A673 (cell line): ENCODE data around the gene HECW1. TPM values are rescaled to one million over a fixed set of nuclear protein-coding genes. Genes with fewer than 3 reads are reported as not detected.

Experiments used
- BruUV-seq: library from RNA; stranded (reverse); fragments of 400-500 nt; replicated peaks from 2 replicates; lab custom pipeline; 2021; lab: Mats Ljungman, UMichigan
- CTCF ChIA-PET: fragments of 300-600 bp; sonication (Branson Sonifier 250); formaldehyde crosslinking; loops from one replicate; lab custom pipeline; 2022; ENCODE audit warnings: antibody characterized with exemption; lab: Charles Lee
- POLR2A ChIA-PET: fragments of 300-600 bp; sonication (Branson Sonifier 250); formaldehyde crosslinking; loops from one replicate; lab custom pipeline; 2022; ENCODE audit warnings: antibody characterized with exemption; ENCODE audit not compliant: low non-redundant PET; lab: Charles Lee
- DNase-seq: peaks from one replicate; pipeline ENCODE4 v3.0.0-alpha.2; 2015; ENCODE audit warnings: low spot score
- H3K27ac ChIP-seq: fragments of 200-600 bp; sonication (generic); 2 replicates; pipeline ENCODE4 v1.5.1; 2016; ENCODE audit warnings: mixed run types, low read depth, mild to moderate bottlenecking, mixed read lengths, antibody characterized with exemption, low read length; ENCODE audit not compliant: poor library complexity, severe bottlenecking
- H3K27me3 ChIP-seq: fragments of 200-600 bp; sonication (generic); replicated peaks from 2 replicates; pipeline ENCODE4 v1.6.1; 2017; ENCODE audit warnings: mixed run types, low read depth, mild to moderate bottlenecking, mixed read lengths, antibody characterized with exemption, low read length; ENCODE audit not compliant: insufficient read depth, poor library complexity
- H3K36me3 ChIP-seq: fragments of 200-600 bp; sonication (generic); 2 replicates; pipeline ENCODE4 v1.6.1; 2016; ENCODE audit warnings: mixed run types, mild to moderate bottlenecking, mixed read lengths, antibody characterized with exemption, low read length; ENCODE audit not compliant: insufficient read depth, poor library complexity, severe bottlenecking
- H3K4me1 ChIP-seq: fragments of 200-600 bp; sonication (generic); 2 replicates; pipeline ENCODE4 v1.6.1; 2017; ENCODE audit warnings: mixed run types, mild to moderate bottlenecking, mixed read lengths, antibody characterized with exemption, low read length; ENCODE audit not compliant: insufficient read depth, poor library complexity, severe bottlenecking
- H3K4me3 ChIP-seq: fragments of 200-600 bp; sonication (generic); 2 replicates; pipeline ENCODE4 v1.5.1; 2016; ENCODE audit warnings: low read depth, mixed run types, mild to moderate bottlenecking, mixed read lengths, low read length; ENCODE audit not compliant: poor library complexity, severe bottlenecking
- H3K9me3 ChIP-seq: fragments of 200-600 bp; sonication (generic); 2 replicates; pipeline ENCODE4 v1.6.1; 2016; ENCODE audit warnings: mixed run types, low read depth, mild to moderate bottlenecking, mixed read lengths, antibody characterized with exemption, low read length; ENCODE audit not compliant: poor library complexity, severe bottlenecking
- CTCF ChIP-seq: fragments of 300-800, 200-600 bp; sonication (generic); conservative IDR thresholded peaks from 2 replicates; pipeline ENCODE4 v1.5.1; 2017; ENCODE audit warnings: low read depth, mild to moderate bottlenecking, antibody characterized with exemption, low read length, moderate library complexity, mixed read lengths
- EZH2 ChIP-seq: fragments of 200-600 bp; sonication (generic); IDR thresholded peaks from 2 replicates; pipeline ENCODE4 v1.6.1; 2017; ENCODE audit warnings: borderline replicate concordance, low read depth, mild to moderate bottlenecking, mixed read lengths, antibody characterized with exemption, low read length; ENCODE audit not compliant: poor library complexity, severe bottlenecking
- intact Hi-C: fragments of 100-400 bp; cut with micrococcal nuclease; formaldehyde crosslinking; loops from one replicate; pipeline ENCODE4 v1.10.0; 2022; ENCODE audit not compliant: unreplicated experiment
- total RNA-seq: library from RNA; stranded (reverse); gene quantifications from 2 replicates; pipeline ENCODE4 v1.2.3, GENCODE V29; 2021

Gene HECW1
- total RNA-seq, 1 experiment from 2014 or later: 0.39 TPM

DNA sequence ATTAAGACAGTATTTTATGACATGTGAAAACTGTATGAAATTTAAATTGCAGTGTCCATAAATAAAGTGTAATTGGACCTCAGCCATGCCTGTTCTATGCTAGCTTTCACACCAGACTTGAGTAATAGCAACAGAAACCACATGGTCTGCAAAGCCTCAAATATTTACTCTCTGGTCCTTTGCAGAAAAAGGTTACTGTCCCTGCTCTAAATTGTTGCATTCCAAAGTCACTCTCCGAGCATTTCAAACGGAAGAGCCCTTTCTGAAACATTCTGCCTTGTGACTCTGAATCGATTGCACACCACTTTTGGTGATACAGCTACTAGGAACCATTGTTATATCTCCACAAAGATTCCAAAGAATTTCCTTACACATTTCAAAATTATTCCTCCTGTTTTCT is 389.4 kb downstream of the HECW1 start:
- H3K9me3 ChIP-seq: no peaks in the 10 kb centered on the region
- no peaks in the 10 kb centered on the region for H3K27me3 ChIP-seq
- TF ChIP-seq EZH2 (no peak), CTCF (no peak)
- ChIA-PET CTCF (no interaction called here), POLR2A (no interaction called here)
- BruUV-seq: no TSS peak
- intact Hi-C loops: no loop called here
- no peaks in the 10 kb centered on the region for H3K36me3 ChIP-seq
- no peak overlapping the region for H3K27ac ChIP-seq
- DNase-seq: no peak
- H3K4me1 ChIP-seq: no peaks in the 10 kb centered on the region
- H3K4me3 ChIP-seq: no peak overlapping the region

DNA sequence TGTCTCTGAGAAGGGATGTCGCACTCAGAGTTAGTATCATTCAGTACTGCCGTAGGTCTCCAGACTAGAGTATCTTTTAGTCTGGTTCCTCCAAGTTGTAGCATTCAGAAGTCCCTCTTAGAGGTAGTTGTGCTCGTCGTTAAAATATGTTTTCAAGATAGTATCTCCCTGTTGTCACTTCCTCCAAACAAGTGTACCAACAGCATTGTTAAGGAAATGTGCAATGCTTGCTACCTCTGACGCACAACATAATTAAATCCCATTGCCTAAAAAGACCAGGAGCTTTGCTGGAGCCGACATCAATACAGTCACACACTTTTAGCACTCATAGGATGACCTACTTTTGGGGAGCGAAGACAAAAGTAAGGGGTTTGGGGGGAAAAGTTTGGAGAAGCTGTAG is 390.5 kb downstream of the HECW1 start:
- ChIA-PET POLR2A (interaction anchor here (0.6 kb wide), 1 partner anchor 213 kb away, joined by 4 read pairs; no protein-coding TSS in a partner anchor), CTCF (no interaction called here)
- DNase-seq: no peak
- Histone ChIP-seq H3K27ac (no peak overlapping the region), H3K36me3 (no peaks in the 10 kb centered on the region), H3K4me3 (no peak overlapping the region), H3K4me1 (no peaks in the 10 kb centered on the region), H3K27me3 (no peaks in the 10 kb centered on the region), H3K9me3 (no peaks in the 10 kb centered on the region)
- intact Hi-C loops: no loop called here
- TF ChIP-seq EZH2: no peak
- no peak for TF ChIP-seq CTCF
- BruUV-seq: no TSS peak

DNA sequence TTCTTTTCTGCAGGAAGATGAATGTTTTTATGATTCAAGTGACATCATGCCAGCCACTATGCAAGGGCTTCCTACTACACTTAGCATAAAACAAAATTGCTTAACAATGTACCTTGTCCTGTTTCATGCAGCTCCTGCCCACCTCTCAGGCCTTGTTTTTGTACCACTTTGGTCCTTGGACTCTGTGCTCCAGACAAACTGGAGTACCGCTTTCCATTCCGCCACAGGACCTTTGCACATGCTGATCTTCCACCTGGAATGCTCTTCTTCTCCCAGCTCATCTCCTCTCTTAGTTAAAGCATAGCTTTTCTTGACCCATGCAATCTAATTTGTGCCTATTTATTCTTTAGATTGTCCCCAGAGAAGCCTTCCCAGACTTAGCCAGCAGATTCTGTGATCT is 393.0 kb downstream of the HECW1 start:
- Histone ChIP-seq H3K27me3 (no peaks in the 10 kb centered on the region), H3K4me1 (no peaks in the 10 kb centered on the region), H3K4me3 (no peak overlapping the region), H3K27ac (no peak overlapping the region), H3K9me3 (no peaks in the 10 kb centered on the region), H3K36me3 (no peaks in the 10 kb centered on the region)
- no TSS peak for BruUV-seq
- ChIA-PET POLR2A (no interaction called here), CTCF (no interaction called here)
- intact Hi-C loops: no loop called here
- TF ChIP-seq CTCF (no peak), EZH2 (no peak)
- no peak for DNase-seq
